Measurements from ENCODE around the gene MPG.

GRCh38 chr16:43294-43693, 34.7 kb upstream of the MPG start:
- no peak for TF ChIP-seq POLR2A (IDR thresholded peaks at IDR 0.05)
- TF ChIP-seq CTCF (IDR thresholded peaks at IDR 0.05): no peak
